LNCAP (cell line): ENCODE data around the gene NTRK1.

Experiments used
- TF ChIP-seq, protein P1 (sequence below): fragments of 450-650 bp; IDR thresholded peaks from 2 replicates; pipeline ENCODE4 v1.5.1; 2017; ENCODE audit warnings: mild to moderate bottlenecking

Gene NTRK1

DNA sequence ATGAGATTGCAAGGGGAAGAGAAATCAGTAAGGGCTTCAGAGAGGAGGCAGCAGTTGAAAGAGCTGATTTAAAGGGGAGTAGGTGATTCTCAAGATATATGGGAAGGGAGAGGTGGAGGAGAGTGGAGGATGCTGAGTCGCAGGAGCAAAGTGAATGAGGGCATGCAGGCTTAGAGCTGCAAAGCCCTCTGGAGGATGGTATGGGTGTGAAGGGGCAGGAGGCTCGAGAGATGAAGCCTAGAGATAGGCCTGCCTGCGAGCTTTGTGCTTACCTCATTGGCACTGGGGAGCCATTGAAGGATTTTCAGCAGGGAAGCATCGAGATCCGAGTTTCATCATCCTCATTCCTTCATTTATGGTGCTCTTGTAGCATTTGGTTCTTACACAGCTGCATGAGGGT, 28.2 kb upstream of the NTRK1 start:
- TF ChIP-seq, protein P1, sequence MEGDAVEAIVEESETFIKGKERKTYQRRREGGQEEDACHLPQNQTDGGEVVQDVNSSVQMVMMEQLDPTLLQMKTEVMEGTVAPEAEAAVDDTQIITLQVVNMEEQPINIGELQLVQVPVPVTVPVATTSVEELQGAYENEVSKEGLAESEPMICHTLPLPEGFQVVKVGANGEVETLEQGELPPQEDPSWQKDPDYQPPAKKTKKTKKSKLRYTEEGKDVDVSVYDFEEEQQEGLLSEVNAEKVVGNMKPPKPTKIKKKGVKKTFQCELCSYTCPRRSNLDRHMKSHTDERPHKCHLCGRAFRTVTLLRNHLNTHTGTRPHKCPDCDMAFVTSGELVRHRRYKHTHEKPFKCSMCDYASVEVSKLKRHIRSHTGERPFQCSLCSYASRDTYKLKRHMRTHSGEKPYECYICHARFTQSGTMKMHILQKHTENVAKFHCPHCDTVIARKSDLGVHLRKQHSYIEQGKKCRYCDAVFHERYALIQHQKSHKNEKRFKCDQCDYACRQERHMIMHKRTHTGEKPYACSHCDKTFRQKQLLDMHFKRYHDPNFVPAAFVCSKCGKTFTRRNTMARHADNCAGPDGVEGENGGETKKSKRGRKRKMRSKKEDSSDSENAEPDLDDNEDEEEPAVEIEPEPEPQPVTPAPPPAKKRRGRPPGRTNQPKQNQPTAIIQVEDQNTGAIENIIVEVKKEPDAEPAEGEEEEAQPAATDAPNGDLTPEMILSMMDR = no peak

DNA sequence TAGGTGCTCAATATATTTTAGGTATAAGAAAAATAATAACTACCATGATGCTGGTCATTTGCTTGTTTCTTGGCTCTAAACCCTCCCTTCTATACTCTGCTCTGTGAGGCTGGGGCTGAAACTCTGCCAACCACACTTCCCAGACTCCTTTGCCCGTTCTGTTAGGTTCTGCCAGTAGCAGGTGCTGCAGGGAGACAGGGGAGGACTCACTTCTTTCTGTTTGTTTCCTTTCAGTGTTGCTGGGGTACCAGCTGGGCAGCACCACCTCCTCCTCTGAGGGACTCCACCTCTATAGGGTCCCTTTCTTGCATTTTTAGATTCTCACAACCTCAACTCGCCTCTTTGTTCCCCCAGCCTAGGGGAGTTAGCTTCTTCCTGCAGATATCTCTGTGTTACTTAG, 27.1 kb upstream of the NTRK1 start:
- TF ChIP-seq, protein P1 = no peak

DNA sequence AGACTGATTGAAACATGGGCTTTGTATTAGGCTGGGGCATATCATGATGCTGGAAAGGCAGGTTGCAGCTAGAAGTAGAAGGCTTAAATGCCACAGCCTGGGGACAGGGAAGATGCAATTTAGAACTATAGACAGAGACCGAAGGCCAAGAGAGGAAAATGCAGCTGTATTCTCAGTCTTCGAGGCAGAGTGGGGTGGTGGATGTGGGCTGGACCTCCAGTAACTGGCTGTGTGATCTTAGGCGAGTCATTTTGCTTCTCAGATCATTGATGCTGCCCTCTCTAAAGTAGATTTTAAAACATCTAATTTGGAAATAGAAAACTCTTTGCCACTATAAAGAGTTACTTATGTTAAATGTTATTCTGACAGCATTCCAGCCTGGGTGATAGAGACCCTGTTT, 26.3 kb upstream of the NTRK1 start:
- TF ChIP-seq, protein P1 = no peak

DNA sequence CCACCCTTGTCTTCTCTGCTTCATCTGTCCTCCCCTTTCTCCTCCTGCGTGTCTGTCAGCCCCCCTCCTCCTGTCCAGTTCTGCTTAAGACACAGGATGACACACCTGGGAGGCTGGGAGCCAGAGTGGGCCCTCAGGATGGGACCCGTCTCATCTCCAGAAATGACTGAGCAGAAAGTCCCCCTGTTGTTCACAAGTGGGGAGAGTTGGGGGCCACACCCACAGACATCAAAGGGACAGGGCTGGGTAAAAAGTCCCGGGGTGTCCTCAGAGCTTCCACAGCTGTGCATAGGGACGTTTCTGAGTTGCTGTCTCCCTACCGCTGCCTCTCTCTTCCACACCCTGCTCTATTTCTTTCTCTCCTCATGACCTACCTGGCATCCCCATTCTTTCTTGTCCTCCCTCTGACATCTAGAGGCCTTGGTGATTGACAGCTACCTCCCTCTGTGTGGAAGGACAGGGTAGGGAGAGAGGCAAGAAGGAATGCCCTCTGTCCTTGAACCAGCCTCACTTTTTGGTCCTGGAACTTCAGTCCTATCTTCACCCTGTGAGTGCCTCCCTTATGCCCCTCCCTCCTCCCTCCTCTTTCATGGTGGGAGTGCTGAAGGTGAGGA, 24.5 kb upstream of the NTRK1 start:
- TF ChIP-seq, protein P1 = no peak

DNA sequence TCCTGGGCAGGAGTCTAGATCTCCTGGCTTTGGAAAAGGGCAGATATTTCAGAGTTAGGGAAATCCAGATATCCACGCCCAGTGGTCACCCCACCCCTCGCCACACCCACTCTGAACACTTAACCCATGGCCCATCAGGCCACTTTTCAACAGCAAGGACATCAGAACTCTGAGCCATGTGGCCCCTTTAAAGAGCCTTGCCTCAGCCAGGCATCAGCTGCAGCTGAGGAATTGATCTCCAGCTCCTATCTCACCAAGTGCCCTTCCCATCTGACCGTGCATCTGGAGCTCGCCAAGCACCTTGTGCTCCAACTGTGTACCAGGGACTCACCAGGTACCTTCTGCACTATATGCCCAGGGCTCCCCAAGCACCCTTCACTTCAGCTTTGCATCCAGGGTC, 23.8 kb upstream of the NTRK1 start:
- TF ChIP-seq, protein P1 = no peak

DNA sequence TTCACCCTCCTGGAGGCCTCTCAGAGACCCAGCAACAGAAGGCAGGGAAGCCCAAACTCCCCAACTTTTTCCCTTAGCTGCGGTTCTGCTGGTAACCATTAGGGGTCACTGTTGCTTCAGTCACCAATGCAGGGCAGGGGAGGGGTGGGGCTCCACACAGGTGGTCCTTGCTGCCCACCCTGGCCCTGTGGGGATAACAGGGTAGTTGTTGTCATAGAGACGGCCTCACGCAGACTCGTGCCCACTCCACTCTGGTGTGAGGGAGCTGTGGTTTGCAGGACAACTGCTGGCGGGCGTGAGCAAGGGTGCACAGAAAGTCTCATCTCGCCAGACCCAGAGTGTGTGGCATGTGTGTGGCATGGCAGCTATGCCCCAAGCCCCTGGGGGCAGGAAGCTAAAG, 21.7 kb upstream of the NTRK1 start:
- TF ChIP-seq, protein P1 = peak; percentile 99

DNA sequence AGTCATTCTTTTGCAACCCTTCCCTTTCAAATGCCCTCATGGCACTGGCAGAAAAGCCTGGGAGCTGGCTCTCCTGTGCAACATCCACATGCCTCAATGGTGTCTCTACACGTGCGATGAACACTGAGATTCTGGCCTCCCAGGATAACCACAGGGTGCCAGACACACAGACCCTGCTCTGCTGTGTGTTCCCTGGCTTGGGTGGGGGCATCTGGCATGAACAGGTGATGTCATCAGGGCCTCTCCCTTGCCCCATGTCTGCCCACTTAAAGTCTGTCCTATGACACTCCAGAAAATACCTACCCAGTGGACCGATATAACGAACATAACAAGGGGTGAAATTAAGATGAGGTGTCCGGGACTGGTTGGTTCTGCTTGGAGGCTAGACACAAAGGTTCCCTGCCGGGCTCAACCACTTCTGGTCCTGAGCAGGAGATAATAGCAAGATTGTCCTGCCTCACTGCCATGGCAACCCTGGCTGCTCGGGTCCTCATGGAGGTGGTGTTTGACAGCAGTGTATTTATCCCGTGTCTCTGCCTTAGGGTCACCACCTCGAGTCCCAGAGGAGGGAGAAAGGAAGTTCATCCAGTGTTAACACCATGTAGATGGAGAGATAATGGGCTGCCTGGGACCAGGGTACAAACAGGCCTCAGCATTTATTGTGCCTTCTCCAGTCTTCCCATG, 21.1 kb upstream of the NTRK1 start:
- TF ChIP-seq, protein P1 = no peak
